H9 (cell line): ENCODE results near the gene PCSK9. TPM values are rescaled to one million over a fixed set of nuclear protein-coding genes. Genes with fewer than 3 reads are reported as not detected.

Experiments
- DNase-seq: peaks from one replicate; pipeline ENCODE4 v3.0.0-alpha.2; 2017
- H2AFZ ChIP-seq: one replicate; pipeline ENCODE4 v1.6.1; 2013; ENCODE audit warnings: mild to moderate bottlenecking, low read length, control low read depth, moderate library complexity
- H2AK5ac ChIP-seq: 2 replicates; pipeline ENCODE4 v1.6.1; 2013; ENCODE audit warnings: low read length, control low read depth, mixed read lengths; ENCODE audit not compliant: insufficient read length
- H2BK120ac ChIP-seq: one replicate; pipeline ENCODE4 v1.6.1; 2013; ENCODE audit warnings: low read depth, mild to moderate bottlenecking, low read length, control low read depth, inconsistent platforms; ENCODE audit not compliant: poor library complexity, severe bottlenecking
- H2BK12ac ChIP-seq: 2 replicates; pipeline ENCODE4 v1.6.1; 2013; ENCODE audit warnings: low read length, control low read depth, mixed read lengths, low read depth; ENCODE audit not compliant: insufficient read length
- H2BK15ac ChIP-seq: 2 replicates; pipeline ENCODE4 v1.6.1; 2013; ENCODE audit warnings: low read depth, low read length, control low read depth
- H2BK20ac ChIP-seq: one replicate; pipeline ENCODE4 v1.6.1; 2013; ENCODE audit warnings: low read depth, mild to moderate bottlenecking, low read length, control low read depth, inconsistent platforms; ENCODE audit not compliant: poor library complexity, severe bottlenecking
- H2BK5ac ChIP-seq: 2 replicates; pipeline ENCODE4 v1.6.1; 2013; ENCODE audit warnings: low read length, control low read depth, mixed read lengths; ENCODE audit not compliant: insufficient read length
- H3K14ac ChIP-seq: 2 replicates; pipeline ENCODE4 v1.6.1; 2013; ENCODE audit warnings: low read length, control low read depth; ENCODE audit not compliant: insufficient read depth
- H3K18ac ChIP-seq: 2 replicates; pipeline ENCODE4 v1.6.1; 2013; ENCODE audit warnings: low read depth, mild to moderate bottlenecking, mixed read lengths, low read length, control low read depth; ENCODE audit not compliant: insufficient read length
- H3K23ac ChIP-seq: 2 replicates; pipeline ENCODE4 v1.6.1; 2013; ENCODE audit warnings: low read length, control low read depth, mixed read lengths, low read depth; ENCODE audit not compliant: insufficient read length
- H3K23me2 ChIP-seq: 2 replicates; pipeline ENCODE4 v1.6.1; 2013; ENCODE audit warnings: low read depth, mild to moderate bottlenecking, mixed read lengths, low read length, control low read depth; ENCODE audit not compliant: insufficient read length, poor library complexity, severe bottlenecking
- H3K27ac ChIP-seq: 2 replicates; pipeline ENCODE4 v1.5.1; 2013; ENCODE audit warnings: low read length, control low read depth, mixed read lengths, low read depth; ENCODE audit not compliant: insufficient read length
- H3K27me3 ChIP-seq: 2 replicates; pipeline ENCODE4 v1.6.1; 2013; ENCODE audit warnings: low read length, control low read depth, inconsistent platforms; ENCODE audit not compliant: insufficient read depth
- H3K4ac ChIP-seq: 2 replicates; pipeline ENCODE4 v1.6.1; 2013; ENCODE audit warnings: low read depth, mild to moderate bottlenecking, control low read depth, inconsistent platforms, low read length, moderate library complexity
- H3K4me1 ChIP-seq: 2 replicates; pipeline ENCODE4 v1.6.1; 2013; ENCODE audit warnings: low read length, control low read depth, inconsistent platforms; ENCODE audit not compliant: insufficient read depth
- H3K4me2 ChIP-seq: 2 replicates; pipeline ENCODE4 v1.6.1; 2013; ENCODE audit warnings: low read length, control low read depth, mixed read lengths; ENCODE audit not compliant: insufficient read length, insufficient read depth
- H3K56ac ChIP-seq: 2 replicates; pipeline ENCODE4 v1.6.1; 2013; ENCODE audit warnings: low read depth, mild to moderate bottlenecking, mixed read lengths, low read length, control low read depth; ENCODE audit not compliant: insufficient read length
- H3K79me1 ChIP-seq: 2 replicates; pipeline ENCODE4 v1.6.1; 2013; ENCODE audit warnings: low read depth, mild to moderate bottlenecking, moderate library complexity, low read length, control low read depth, inconsistent platforms; ENCODE audit not compliant: insufficient read depth, poor library complexity, severe bottlenecking
- H3K79me2 ChIP-seq: 2 replicates; pipeline ENCODE4 v1.6.1; 2013; ENCODE audit warnings: low read length, control low read depth, inconsistent platforms; ENCODE audit not compliant: insufficient read depth
- H3K9ac ChIP-seq: 2 replicates; pipeline ENCODE4 v1.6.1; 2013; ENCODE audit warnings: low read length, control low read depth, mixed read lengths; ENCODE audit not compliant: insufficient read length; ENCODE audit errors: extremely low read depth
- H3K9me3 ChIP-seq: one replicate; pipeline ENCODE4 v1.6.1; 2013; ENCODE audit warnings: low read depth, low read length, inconsistent platforms; ENCODE audit not compliant: control insufficient read depth
- H3T11ph ChIP-seq: one replicate; pipeline ENCODE4 v1.6.1; 2013; ENCODE audit warnings: mild to moderate bottlenecking, low read length, control low read depth, inconsistent platforms
- H4K20me1 ChIP-seq: one replicate; pipeline ENCODE4 v1.6.1; 2013; ENCODE audit not compliant: control insufficient read depth, insufficient read length, insufficient read depth
- H4K5ac ChIP-seq: 2 replicates; pipeline ENCODE4 v1.6.1; 2013; ENCODE audit warnings: low read depth, mild to moderate bottlenecking, mixed read lengths, low read length, control low read depth; ENCODE audit not compliant: insufficient read length
- H4K8ac ChIP-seq: replicated peaks from 2 replicates; pipeline ENCODE4 v1.6.1; 2013; ENCODE audit warnings: low read length, control low read depth, mixed read lengths, low read depth; ENCODE audit not compliant: insufficient read length
- H4K91ac ChIP-seq: 2 replicates; pipeline ENCODE4 v1.6.1; 2013; ENCODE audit warnings: low read depth, mild to moderate bottlenecking, moderate library complexity, mixed read lengths, low read length, control low read depth; ENCODE audit not compliant: insufficient read length
- H3K27ac Mint-ChIP-seq, 3 experiments: 2 replicates in 2 of 3; 3 replicates in 1 of 3; pipeline ENCODE4 v1.8.0; 2020 to 2021; ENCODE audit warnings: mixed read lengths in 3 of 3, mild to moderate bottlenecking in 1 of 3, moderate library complexity in 1 of 3
- H3K27me3 Mint-ChIP-seq: 2 replicates; pipeline ENCODE4 v1.8.0; 2021; ENCODE audit warnings: low read depth, mild to moderate bottlenecking, moderate library complexity, mixed read lengths
- H3K36me3 Mint-ChIP-seq, 3 experiments: 2 replicates in 2 of 3; 3 replicates in 1 of 3; pipeline ENCODE4 v1.8.0; 2020 to 2021; ENCODE audit warnings: low read depth in 3 of 3, mixed read lengths in 3 of 3; ENCODE audit not compliant: insufficient read depth in 1 of 3
- H3K4me1 Mint-ChIP-seq, 2 experiments: 2 replicates each; pipeline ENCODE4 v1.8.0; 2020; ENCODE audit warnings: mixed read lengths in 2 of 2
- H3K4me3 Mint-ChIP-seq, 2 experiments: 2 replicates in 1 of 2; 3 replicates in 1 of 2; pipeline ENCODE4 v1.8.0; 2020 to 2021; ENCODE audit warnings: mild to moderate bottlenecking in 2 of 2, mixed read lengths in 2 of 2, moderate library complexity in 1 of 2
- H3K9me3 Mint-ChIP-seq, 2 experiments: 2 replicates in 1 of 2; 3 replicates in 1 of 2; pipeline ENCODE4 v1.8.0; 2020; ENCODE audit warnings: mild to moderate bottlenecking in 2 of 2, mixed read lengths in 2 of 2, moderate library complexity in 1 of 2
- CTCF ChIP-seq: fragments of 200-600 bp; sonication (generic); conservative IDR thresholded peaks from 3 replicates; pipeline ENCODE4 v1.8.0; 2021; ENCODE audit warnings: antibody characterized with exemption, mild to moderate bottlenecking
- WGBS: extraction: QIAGEN DNeasy Blood & Tissue Kit; methylation state at CpG from one replicate; pipeline ENCODE4 v1.1.7; 2013; ENCODE audit warnings: missing lambda C conversion rate, low lambda C conversion rate, mixed read lengths; ENCODE audit not compliant: insufficient read length; ENCODE audit errors: extremely low coverage; 5-methylcytosine and 5-hydroxymethylcytosine counted together
- total RNA-seq: library from RNA; stranded (reverse); gene quantifications from 2 replicates; pipeline ENCODE4 v1.2.1, GENCODE V29; 2021

PCSK9 gene
- total RNA-seq, 1 experiment from 2014 or later = 75.1 TPM

- no peak overlapping the region for H2BK5ac ChIP-seq
- H3K9me3 ChIP-seq = no peaks in the 10 kb centered on the region
- H3K4ac ChIP-seq = no peak overlapping the region
- H4K91ac ChIP-seq = no peak overlapping the region
- no peak overlapping the region for H2BK12ac ChIP-seq
- DNase-seq = no peak
- no peak for TF ChIP-seq CTCF
- no peak overlapping the region for H3K56ac ChIP-seq
- no peaks in the 10 kb centered on the region for H3K79me2 ChIP-seq
- Mint-ChIP-seq H3K4me1 (peaks cover 0 to 2% of the 10 kb centered on the region in 2 experiments; a peak in 1 of 4 replicates), H3K36me3 (peaks cover 6 to 44% (median 13%) of the 10 kb centered on the region in 3 experiments; a peak in 6 of 7 replicates), H3K4me3 (no peak overlapping the region), H3K27me3 (no peaks in the 10 kb centered on the region), H3K9me3 (no peaks in the 10 kb centered on the region), H3K27ac (peak overlapping the region in 1 of 3 experiments; percentile 89; a peak in 2 of 7 replicates)
- no peak overlapping the region for H4K8ac ChIP-seq
- H3K14ac ChIP-seq = no peak overlapping the region
- H4K5ac ChIP-seq = no peak overlapping the region
- no peak overlapping the region for H3K9ac ChIP-seq
- H3K4me2 ChIP-seq = no peak overlapping the region
- no CpG with 5 or more reads among the region's 5 CpGs for WGBS
- H3K18ac ChIP-seq = no peak overlapping the region
- no peak overlapping the region for H2AFZ ChIP-seq
- H2BK20ac ChIP-seq = no peak overlapping the region
- no peak overlapping the region for H2BK120ac ChIP-seq
- peaks cover 4% of the 10 kb centered on the region for H4K20me1 ChIP-seq
- H3K79me1 ChIP-seq = no peaks in the 10 kb centered on the region
- no peaks in the 10 kb centered on the region for H3K4me1 ChIP-seq
- no peaks in the 10 kb centered on the region for H3K23me2 ChIP-seq
- no peak overlapping the region for H3K23ac ChIP-seq
- H3T11ph ChIP-seq = no peak overlapping the region
- H2AK5ac ChIP-seq = no peak overlapping the region
- no peak overlapping the region for H2BK15ac ChIP-seq
- H3K27me3 ChIP-seq = no peaks in the 10 kb centered on the region
- no peak overlapping the region for H3K27ac ChIP-seq
These were observed 11.8 kb downstream of the PCSK9 start for GRCh38 chr1:55051169-55051568.
